VCaP (cell line): ENCODE results near the gene PIK3CD.

ENCODE experiments used
- H3K27ac ChIP-seq: fragments of 450-650 bp; 2 replicates; pipeline ENCODE4 v1.5.1; 2017
- TF ChIP-seq, protein P1 (sequence below): fragments of 450-650 bp; conservative IDR thresholded peaks from 2 replicates; pipeline ENCODE4 v1.5.1; 2017; ENCODE audit warnings: mild to moderate bottlenecking, moderate library complexity

The PIK3CD gene

DNA sequence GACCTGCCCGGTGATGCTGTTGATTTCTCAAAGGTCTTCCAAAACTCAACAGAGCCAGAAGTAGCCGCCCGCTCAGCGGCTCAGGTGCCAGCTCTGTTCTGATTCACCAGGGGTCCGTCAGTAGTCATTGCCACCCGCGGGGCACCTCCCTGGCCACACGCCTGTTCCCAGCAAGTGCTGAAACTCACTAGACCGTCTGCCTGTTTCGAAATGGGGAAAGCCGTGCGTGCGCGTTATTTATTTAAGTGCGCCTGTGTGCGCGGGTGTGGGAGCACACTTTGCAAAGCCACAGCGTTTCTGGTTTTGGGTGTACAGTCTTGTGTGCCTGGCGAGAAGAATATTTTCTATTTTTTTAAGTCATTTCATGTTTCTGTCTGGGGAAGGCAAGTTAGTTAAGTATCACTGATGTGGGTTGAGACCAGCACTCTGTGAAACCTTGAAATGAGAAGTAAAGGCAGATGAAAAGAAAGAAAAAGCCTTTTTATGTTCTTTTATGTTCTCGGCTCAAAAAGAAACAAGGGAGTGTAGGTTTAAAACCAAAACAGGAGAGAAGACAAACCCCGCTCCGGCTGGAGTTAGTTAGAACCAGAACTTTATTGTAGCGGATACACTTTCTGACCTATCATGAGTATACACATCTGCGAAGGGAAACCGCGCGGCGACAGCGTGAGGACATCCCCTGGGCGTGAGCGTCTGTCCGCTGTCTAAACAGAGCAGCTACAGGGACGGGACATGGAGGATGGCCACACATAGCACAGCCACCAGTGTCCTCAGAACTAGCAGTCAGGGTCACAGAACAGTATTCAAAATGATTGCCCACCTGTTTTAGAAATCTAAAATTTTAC lies 77.1 kb downstream of the PIK3CD start:
- H3K27ac ChIP-seq: no peak overlapping the region
- TF ChIP-seq, protein P1, sequence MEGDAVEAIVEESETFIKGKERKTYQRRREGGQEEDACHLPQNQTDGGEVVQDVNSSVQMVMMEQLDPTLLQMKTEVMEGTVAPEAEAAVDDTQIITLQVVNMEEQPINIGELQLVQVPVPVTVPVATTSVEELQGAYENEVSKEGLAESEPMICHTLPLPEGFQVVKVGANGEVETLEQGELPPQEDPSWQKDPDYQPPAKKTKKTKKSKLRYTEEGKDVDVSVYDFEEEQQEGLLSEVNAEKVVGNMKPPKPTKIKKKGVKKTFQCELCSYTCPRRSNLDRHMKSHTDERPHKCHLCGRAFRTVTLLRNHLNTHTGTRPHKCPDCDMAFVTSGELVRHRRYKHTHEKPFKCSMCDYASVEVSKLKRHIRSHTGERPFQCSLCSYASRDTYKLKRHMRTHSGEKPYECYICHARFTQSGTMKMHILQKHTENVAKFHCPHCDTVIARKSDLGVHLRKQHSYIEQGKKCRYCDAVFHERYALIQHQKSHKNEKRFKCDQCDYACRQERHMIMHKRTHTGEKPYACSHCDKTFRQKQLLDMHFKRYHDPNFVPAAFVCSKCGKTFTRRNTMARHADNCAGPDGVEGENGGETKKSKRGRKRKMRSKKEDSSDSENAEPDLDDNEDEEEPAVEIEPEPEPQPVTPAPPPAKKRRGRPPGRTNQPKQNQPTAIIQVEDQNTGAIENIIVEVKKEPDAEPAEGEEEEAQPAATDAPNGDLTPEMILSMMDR: no peak

DNA sequence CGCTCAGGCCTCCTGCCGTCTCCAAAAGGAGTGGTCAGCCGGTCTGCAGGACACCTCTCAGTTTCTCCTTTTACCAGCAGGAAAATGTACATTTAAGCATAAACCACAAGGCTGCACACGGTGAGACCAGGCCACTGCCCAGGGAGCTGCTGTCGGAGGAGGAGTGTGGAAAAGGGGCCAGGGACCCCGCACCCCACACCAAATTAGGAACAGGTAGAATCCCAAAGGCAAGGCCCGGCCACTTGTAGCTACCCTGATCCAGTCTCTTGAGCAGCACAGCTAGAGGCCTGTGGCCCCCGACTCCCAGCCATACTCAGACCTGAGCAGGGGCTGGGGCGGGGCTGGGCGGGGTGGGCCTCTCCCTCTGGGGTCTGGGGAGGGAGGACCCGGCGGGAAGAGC lies 78.0 kb downstream of the PIK3CD start:
- TF ChIP-seq, protein P1: no peak
- no peak overlapping the region for H3K27ac ChIP-seq

DNA sequence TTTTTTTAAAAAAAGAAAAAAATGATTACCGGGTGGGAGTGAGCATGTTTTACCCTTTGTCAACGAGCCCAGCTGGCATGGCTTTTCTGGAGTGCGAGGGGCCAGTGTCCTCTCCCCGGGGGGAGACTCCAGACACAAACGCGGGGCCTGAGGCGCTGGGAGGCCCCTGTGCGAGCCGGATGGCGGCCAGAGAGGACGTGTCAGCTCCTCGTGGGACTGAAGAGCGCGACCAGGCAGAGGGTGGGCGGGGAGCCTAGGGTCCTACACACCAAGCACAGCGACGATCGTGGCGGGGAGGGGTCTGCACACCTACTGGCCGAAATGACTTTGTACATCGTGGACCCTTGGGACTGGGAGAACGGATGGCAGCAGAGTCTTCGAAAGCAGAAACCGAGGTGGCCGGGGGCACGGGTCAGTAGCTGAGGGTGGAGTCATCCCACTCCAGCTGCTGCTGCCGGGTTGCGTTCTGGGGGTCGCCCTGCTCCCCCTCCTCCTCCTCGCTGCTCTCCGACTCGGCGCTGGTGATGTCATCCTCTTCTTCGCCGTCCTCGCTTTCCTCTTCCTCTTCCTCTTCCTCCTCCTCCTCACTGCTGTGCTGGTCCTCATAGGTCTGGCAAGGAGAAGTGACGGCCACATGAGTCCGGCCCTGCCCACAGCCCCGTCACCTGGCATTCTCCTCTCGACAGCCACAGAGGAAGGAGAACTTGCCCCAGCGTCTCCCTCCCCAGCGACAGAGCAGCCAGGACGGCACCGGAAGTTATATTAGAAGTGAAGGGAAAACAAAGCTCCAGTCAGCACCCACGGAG lies 78.8 kb downstream of the PIK3CD start:
- TF ChIP-seq, protein P1: no peak
- H3K27ac ChIP-seq: no peak overlapping the region

DNA sequence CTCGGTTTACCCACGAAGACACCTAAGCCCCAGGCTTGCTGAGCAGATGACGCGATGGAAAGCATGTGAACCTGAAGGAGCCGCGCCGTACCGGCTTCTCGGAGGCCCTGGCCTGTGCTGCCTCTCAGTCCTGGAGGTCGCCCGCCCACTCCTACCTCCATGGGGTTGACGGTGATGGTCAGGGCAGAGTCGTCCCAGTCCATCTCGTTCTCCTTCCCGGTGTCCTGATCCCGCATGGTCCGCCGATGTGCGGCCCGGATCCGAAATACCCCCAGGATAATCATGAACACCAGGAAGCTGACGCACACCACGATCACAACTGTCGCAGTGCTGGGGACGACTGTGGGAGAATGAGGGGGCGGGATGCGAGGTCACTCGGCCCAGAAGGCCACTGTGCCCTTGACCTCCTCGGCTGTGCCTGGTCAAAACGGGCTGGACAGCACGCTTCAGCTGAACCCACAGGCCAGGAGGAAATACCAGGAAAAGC lies 79.6 kb downstream of the PIK3CD start:
- no peak overlapping the region for H3K27ac ChIP-seq
- TF ChIP-seq, protein P1: no peak

DNA sequence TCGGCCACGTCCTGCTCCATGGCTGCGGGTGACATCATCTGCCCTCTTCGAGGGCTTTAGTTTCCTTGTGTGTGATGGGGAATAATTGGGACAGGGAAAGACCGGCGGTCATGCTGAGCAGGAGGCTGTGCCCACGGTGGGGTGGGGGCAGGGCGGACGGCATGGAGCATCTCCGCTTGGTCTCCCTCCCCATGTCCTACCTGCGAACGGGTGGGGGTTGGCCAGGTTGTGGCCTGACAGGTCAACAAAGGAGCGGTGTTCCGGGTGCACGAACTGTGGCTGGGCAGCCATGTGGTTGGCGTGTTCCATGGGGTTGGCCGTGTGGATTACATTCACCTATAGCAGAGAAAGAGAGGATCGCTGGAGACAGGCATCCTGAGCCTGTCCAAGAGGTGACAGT lies 80.0 kb downstream of the PIK3CD start:
- no peak overlapping the region for H3K27ac ChIP-seq
- TF ChIP-seq, protein P1: no peak

DNA sequence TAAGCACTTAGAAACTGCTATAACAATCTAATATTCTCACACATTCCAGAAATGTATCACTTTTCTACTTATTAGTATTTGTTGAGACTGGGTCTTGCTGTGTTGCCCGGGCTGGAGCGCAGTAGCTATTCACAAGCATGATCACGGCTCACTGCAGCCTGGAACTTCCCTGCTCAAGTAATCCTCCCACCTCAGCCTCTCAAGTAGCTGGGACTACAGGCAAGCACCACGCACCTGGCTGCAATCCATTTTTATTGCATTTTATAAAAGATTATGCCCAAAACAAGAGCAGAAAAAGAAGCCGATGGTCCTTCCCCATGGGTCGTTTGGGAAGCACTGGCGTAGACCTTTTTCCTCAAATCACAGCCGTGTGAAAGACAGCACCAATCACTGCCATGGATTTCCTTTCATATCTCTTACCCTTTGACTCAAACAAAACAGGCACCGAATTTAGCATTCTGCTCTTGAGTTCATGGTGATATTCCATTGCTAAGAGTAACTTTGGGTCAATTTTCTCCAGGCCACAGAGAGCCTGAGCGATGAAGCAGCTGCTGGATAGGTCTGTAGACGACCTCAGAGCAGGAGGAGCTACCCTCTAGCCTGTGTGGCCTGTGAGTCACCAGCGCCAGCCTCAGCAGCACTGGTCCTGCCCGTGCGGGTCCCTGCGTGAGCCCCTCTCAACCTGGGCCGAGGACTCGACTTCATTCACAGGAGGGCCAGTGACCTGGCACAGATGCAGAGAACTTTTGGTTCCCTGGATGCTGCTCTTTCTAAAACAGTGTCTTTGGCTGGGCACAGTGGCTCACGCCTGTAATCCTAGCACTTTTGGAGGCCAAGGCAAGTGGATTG lies 80.8 kb downstream of the PIK3CD start:
- TF ChIP-seq, protein P1: no peak
- H3K27ac ChIP-seq: no peak overlapping the region
